NCI-H2029 treated with DMSO at 0.1 percent for 48 hours (cell line): ENCODE measurements around the gene ASPM.

Experiments
- DNase-seq: peaks from one replicate; lab custom pipeline; 2025; lab: John Stamatoyannopoulos, UW

The ASPM gene

DNA sequence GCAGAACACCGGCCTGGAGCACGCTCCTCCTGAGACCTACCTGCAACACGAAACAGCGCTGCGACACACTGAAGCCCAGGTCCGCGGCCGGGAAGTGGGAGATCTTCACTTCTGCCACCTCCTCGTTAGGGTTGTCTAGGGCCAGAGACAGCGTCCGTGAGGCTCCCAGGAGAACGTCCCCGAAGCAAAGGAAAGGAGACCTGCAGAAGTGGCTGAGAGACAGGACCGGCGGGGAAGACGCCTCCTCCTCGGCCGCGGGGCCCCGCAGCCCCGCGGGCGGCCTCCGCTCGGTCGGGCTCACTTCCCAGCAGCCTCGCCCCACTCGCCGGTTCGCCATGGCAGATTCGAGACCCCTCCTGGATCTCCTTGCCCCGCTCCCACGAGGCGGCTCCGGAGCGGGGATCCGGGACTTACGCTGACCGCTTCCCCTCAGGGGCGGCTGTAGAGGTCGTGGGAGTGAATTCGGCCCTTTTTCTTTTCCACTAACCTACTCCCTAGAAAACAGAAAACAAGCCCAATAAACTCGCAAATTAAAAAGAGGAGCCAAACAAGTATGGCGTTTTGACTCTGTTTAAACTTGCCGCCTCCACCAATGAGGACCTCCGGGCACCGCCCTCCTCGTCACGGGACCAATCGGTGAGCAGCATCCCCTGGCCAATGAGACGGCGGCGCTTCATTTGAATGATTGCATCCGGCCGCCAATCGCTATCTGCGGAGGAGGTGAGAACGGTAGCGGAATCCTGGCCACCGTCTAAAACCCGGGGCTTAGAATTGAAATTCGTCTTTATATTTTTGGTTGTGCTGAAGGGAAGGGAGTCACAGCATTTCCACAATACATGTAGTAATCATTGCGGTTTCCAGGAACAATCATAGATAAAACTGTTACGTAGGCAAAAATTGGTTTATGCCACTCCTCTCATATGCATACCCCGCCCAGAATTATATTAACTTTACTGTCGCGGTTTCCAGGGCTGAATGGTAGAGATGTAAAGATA lies at the start of gene ASPM:
Gene ASPM, minus strand, starts transcription at position 569 of the 995 bp plus-strand sequence. Its CDS starts 232 bp downstream, at position 337.
- DNase-seq = peak; percentile 72

DNA sequence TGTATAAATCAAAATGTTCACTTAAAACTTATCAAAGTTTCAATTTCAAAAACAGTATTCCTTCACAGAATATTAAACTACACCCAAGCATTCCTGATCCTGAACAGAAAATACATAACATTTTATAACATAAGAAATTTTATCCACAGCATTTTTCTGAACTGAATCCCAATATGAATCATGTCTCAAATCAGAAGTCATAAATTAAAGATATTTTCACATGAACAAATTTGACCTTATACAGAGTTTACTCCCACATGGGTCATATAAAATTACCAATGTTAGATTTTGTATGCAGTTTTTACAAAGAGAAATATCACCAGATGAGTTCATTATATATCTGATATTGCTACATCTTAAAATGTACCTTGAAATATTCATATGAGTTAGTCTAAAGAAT lies 48.6 kb upstream of the ASPM start:
- DNase-seq = no peak

DNA sequence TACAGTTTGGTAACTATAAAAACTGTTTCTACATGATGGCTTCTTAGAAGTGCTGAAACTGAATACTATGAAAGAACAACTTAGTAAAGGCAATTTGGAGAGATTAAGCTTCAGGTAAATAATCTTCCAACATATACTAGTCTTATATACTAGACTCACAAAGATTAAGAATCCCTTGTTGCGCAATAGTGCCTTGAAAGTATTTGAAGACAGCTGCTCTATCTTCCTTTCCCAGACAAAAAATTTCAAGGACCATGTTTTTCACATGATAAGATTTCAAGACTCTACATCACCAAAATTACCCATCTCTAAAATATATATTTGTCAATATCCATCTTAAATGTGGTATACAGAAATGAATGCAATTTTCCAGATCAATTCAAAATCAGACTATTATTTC lies 37.7 kb upstream of the ASPM start:
- DNase-seq = no peak

GRCh38 chr1:197183195-197183748 lies 36.8 kb upstream of the ASPM start:
- DNase-seq = no peak

- no peak for DNase-seq
These were observed 36.2 kb upstream of the ASPM start for GRCh38 chr1:197182716-197183115.

GRCh38 chr1:197181982-197182381 lies 35.5 kb upstream of the ASPM start:
- no peak for DNase-seq

- DNase-seq = peak; percentile 19
These were observed 33.9 kb upstream of the ASPM start for GRCh38 chr1:197180252-197180878.

DNA sequence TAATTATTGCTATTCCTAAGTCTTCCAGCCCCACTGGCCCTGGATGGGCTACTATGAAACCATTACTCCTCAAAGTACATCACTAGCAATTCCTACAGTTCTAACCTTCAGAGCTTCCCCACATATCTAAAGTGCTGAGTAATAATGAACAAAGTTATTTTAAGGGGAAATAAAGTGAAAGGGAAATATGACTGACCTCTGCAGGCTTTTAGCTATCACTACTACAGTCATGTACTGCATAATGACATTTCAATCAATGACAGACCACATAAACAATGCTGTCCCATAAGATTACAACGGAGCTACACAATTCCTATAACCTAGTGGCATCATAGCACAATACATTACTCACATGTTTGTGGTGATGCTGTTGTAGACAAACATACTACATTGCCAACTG lies 32.5 kb upstream of the ASPM start:
- DNase-seq = no peak

GRCh38 chr1:197174818-197175217 lies 28.3 kb upstream of the ASPM start:
- no peak for DNase-seq

GRCh38 chr1:197173571-197174507 lies 27.4 kb upstream of the ASPM start:
- no peak for DNase-seq

DNA sequence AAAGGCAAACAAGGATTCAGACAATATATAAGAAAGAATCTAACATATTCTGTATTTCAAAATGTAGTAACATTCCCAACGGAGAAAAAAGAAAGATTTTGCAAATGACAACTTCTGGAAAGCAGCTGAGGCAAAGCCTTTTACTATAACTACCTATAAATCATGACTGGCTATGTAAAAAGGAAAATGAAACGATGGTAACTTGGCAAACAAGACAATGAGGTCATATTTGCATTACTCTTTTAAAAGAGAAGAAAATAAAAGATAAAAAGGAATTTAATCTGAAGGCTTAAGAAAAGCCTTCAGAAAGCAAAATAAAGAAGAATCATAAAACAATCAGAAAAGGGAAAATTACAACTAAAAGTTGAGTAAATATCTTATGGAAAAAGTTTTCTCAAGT lies 25.1 kb upstream of the ASPM start:
- DNase-seq = no peak

DNA sequence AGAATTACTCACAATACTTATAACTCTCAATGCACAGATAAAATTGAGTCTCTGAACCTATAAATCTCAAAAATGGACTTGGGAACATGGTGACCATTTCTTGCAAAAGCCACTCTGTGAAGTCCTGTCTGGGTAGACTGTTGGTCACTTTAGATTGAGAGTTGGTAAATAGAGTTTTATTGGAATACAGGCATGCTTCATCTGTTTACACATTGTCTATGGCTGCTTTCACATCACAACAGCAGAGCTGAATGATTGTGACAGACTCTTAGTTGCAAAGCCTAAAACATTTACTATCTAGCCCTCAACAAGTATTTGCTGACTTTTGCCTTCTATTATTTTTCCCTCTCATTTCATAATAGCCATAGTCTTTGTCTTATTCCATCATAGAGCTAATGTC lies 24.1 kb upstream of the ASPM start:
- no peak for DNase-seq

GRCh38 chr1:197159461-197159860 lies 13.0 kb upstream of the ASPM start:
- DNase-seq = no peak

DNA sequence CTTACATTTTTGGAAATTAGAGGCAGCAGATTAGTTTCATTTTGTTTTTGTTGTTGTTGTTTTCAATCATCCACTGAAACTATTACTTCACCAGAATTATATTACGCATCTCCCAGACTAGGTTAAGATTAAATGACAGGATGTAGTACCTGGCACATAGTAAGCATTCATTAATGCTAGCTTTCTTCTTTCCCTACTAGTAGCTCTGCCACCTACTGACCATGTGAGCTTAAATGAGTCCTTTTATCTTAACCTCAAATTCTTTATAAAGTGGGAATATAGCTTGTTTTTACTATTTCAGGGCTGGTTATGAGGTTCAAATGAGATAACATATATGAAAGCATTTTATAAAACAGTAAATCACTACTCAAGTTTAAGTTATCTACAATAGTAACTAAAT lies 10.2 kb upstream of the ASPM start:
- DNase-seq = no peak

DNA sequence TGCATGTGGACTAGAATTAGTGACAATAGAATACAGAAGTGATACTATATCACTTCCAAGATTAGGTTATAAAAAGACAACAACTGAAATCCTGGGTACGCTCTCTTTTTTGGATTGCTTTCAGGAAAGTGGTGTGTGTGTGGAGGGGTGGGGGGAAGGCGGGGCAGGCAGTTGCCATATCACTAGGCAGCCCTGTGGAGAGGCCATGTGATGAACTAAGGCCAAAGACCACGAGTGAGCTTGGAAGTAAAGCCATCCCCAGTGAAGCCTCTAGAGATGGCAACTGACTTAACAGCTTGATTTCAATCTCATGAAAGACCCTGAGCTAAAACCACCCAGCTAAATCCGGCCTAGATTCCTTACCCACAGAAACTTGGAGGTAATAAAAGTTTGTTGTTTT lies 6.2 kb upstream of the ASPM start:
- no peak for DNase-seq

GRCh38 chr1:197151185-197151584 lies 4.7 kb upstream of the ASPM start:
- no peak for DNase-seq

- no peak for DNase-seq
These were observed 4.0 kb upstream of the ASPM start for GRCh38 chr1:197150336-197151005.

DNA sequence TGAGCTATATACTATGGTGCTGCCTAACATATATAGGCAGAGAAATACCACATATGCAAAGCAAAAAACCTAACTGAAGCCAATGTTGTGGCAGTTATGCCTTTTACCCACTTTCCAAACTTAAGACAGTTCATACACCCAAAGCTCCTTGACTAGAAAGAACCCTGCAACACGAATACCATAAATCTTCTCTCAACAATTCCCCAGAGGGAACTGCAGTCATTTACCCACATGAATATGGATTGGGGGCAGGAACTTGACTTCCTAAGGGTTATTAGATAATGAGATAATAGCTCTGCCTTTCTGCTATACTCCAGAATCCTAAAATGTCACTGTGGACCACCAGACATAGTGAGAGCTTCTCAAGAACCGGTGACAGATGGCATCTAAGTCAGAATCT lies 2.9 kb upstream of the ASPM start:
- DNase-seq = no peak

DNA sequence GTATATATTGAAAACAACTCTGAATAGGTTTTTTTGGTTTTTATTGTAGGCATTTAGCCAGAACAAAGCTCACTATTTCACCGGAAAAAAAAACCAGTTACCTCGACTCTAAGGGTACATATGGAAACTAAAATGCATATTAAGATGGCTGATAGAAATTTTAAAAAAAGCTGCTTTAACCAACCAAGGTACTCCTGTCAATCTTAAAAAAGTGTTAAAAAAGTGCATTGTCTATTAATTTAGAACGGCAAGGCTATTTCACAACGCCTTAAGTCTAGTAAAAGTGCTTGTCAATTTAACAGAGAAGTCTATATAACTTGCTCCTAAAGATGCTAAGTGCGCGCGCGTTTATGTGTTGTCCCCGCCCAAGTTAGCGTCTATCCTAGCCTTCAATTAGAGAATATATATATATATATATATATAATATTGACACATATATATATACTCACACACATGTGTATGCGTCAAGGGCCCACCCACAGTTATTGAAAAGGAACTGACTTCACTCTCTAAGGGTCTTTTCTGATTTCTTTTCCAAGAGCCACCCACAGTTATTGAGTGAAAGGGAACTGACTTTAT lies 934 bp downstream of the ASPM start:
- DNase-seq = no peak

DNA sequence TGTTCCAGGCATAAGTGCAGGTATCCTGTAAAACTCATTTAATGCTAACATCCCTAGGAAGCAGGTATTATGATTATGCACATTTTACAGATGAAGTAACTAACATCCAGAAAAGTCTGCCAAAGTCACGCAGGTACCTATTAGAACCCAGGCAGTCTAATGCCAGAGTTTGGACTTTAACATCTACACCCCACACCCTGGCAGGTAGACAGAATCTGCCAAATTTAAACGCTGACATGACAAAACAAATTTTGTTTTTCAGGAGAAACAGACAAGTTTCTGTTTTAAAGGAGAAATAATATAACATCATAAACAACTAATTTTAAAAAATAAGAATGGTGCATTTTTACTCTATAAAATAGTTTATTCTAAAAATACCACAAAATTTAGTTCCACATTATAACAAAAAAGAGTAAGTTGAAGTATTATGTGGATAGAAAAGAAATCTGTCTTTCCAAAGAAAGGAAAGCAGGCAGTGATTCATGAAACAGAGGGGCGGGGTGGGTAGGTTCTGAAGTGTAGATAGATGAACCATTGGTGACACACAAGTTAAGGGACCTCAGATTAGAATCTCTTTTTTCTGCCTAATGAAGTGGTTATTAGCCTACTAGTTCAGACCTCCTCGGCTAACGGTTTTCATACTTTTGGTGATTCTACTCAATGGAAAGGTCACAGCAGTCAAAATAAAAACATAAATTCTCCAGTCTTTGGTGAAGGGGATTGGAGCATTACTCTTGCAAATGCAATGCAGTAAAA lies 1.7 kb downstream of the ASPM start:
- DNase-seq = no peak
